NCI-H1436 treated with DMSO at 0.1 percent for 48 hours (cell line): ENCODE measurements around the gene ANKS4B.

Source experiments
- DNase-seq: peaks from one replicate; lab custom pipeline; 2025; lab: John Stamatoyannopoulos, UW

ANKS4B gene

GRCh38 chr16:21300309-21301167 is 67.0 kb downstream of the ANKS4B start:
- DNase-seq = peak; percentile 84

DNA sequence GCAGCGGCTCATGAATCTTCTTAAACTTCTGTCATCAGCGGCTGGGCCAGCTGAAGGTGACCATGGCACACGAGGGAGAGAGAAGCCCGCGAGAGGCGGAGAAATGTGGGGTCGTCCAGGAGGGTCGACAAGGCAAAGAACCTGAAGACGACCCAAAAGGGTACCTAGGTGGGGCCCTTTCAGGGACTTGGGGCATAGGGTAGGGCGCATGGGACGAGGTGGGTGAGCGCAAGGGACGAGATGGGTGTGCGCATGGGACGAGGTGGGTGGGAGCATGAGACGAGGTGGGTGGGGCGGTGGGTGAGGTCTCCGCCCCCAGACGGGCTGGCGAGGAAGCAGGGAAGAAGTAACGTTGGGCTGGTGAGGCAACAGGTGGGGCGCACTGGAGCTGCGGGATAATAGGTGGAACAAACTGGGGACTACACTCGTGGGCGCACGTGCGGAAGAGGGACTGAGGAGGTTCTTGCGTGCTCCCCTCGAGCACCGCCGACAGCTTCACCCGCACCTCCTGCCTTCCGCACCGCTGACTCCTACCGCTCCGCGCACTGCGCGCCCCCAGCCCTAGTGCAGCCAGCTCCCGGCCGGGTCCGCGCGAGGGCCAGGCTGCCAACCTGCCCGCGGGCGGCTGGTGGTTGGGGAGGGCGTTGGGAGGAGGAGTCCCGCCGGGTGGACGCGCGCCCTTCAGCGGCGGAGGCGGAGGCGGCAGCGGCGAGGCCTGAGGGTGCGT is 67.8 kb downstream of the ANKS4B start:
- peak; percentile 23 for DNase-seq

GRCh38 chr16:21301895-21302291 is 68.4 kb downstream of the ANKS4B start:
- no peak for DNase-seq

DNA sequence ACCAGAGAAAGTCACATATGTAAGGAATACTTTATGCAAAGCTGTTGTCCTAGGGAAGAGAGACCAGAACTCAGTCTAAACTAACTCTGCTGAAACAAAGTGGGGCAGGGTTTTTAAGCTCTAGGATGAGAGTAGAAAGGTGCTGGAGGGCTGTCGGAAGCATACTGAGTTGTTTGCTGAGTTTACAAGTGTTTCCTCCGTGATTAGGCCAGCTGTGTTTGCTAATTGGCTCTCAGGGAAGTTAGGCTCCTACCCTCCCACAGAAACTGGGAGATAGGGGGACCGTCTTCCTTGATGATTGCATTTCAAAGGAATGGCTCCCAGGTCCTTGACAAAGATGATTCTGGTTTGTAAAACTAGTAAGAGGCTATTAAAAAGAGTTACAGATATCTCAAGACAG is 69.0 kb downstream of the ANKS4B start:
- no peak for DNase-seq

GRCh38 chr16:21302898-21303528 is 69.5 kb downstream of the ANKS4B start:
- no peak for DNase-seq
